CD1c-positive myeloid dendritic cell (primary cell): Measurements from ENCODE around the gene TRMT1.
A peak's percentile ranks its signal among the peaks of the same experiment; 100 is the strongest.

Source experiments
- DNase-seq: peaks from one replicate; pipeline ENCODE4 v3.0.0-alpha.2; 2016; ENCODE audit errors: extremely low spot score

The TRMT1 gene

GRCh38 chr19:13070425-13071140 is 46.0 kb downstream of the TRMT1 start:
- no peak for DNase-seq

DNA sequence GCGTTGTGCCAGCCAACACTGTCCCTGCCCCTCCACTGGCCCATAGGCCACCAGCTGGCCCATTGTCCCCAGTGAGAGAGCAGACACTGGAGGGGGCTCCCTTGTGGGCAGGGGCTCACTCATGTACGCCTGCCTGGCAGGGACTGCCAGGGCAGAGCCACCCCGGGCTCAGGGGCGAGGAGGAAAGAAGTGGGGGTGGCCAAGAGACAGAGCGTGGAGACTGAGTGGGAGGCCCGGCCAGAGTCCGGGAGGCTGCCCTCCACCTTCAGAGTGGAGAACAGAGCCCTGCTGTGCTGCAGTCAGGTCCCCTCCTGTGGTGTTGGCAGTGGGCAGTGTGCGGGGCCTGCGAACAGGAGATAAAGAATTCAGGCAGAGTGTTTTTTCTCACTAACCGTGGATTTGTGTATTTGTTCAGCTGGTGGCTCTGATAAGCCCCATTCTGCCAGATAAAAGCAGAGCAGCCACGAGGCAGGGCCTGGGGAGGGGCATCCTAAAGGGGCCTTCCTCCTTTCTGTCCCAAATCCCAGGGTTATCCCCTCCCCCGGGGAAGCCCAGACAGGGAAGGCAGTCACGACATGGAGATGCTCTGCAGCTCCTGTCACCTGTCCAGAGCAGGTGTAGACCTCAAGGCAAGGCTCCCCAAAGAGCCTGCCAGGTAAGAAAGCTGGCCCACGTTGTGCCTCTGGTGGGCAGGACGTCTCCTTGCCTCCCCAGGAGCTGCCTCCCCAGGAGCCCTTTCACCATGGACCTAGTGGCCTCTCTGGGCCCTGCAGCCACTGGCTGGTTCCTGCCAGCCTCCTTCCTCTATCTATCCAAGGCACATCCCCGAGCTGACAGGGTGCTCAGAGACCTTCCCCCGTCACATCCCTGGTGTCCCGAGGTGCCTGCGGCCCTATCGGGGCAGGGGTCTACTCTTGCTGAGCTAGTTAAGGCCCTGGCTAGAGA is 46.9 kb downstream of the TRMT1 start:
- no peak for DNase-seq

DNA sequence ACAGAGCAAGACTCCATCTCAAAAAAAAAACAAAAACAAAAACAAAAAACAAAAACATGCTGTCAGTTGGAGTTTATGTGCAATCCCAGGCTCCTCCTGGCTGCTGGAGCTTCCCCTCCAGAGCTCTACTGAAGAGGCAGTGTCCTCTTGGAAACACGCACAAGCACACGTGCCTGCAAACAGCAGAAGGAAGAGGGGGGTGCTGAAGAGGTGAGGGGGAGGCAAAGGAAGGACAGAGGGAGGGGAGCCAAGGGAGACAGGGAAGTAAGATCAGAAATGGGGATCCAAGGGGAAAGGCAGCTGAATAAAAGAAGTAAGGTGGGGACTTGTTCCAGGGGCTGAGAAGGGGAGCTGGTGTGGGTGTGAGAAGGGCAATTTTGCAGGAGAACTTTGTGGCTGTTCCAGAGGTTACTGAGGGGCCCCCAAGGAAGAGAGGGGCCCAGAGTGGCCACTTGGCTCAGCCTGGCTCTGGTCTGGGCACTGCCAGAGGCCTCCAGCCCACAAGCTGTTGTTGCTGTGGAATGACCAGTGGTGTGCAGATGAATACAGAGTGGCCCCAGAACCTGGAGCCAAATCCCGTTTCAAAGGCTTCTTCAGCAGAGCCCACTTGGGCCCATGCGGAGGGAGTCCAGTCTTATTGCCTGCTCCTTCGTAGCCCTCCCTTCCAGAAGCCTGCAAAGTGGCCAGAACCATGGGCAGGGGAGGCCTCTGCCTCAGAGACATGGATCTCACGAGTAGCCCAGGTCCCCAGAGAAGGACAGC is 48.3 kb downstream of the TRMT1 start:
- DNase-seq = no peak

- no peak for DNase-seq
These were observed 49.4 kb downstream of the TRMT1 start for GRCh38 chr19:13066933-13067807.

- DNase-seq = no peak
These were observed 50.3 kb downstream of the TRMT1 start for GRCh38 chr19:13066226-13066625.

- no peak for DNase-seq
These were observed 52.4 kb downstream of the TRMT1 start for GRCh38 chr19:13064092-13064489.

- DNase-seq = no peak
These were observed 53.0 kb downstream of the TRMT1 start for GRCh38 chr19:13063461-13064091.

DNA sequence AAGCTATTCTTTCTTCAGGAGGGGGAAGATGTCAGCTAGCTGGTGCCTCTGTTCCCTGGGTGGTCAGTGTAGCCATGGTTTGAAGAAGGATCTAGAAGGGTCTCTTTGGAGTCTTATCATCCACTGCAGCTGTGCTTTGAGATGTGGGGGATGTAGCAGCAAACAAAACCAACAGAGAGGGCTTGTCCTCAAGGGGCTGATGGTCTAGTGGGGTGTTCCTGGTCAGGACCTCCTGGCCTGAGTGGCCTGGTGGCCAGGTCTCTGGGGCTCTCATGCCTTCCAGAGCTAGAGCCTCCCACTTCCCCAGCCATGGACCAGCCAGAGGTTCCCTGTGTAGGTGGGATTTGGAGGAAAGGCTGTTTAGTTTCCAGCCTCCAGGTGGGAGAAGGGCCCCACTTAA is 54.2 kb downstream of the TRMT1 start:
- DNase-seq = no peak

DNA sequence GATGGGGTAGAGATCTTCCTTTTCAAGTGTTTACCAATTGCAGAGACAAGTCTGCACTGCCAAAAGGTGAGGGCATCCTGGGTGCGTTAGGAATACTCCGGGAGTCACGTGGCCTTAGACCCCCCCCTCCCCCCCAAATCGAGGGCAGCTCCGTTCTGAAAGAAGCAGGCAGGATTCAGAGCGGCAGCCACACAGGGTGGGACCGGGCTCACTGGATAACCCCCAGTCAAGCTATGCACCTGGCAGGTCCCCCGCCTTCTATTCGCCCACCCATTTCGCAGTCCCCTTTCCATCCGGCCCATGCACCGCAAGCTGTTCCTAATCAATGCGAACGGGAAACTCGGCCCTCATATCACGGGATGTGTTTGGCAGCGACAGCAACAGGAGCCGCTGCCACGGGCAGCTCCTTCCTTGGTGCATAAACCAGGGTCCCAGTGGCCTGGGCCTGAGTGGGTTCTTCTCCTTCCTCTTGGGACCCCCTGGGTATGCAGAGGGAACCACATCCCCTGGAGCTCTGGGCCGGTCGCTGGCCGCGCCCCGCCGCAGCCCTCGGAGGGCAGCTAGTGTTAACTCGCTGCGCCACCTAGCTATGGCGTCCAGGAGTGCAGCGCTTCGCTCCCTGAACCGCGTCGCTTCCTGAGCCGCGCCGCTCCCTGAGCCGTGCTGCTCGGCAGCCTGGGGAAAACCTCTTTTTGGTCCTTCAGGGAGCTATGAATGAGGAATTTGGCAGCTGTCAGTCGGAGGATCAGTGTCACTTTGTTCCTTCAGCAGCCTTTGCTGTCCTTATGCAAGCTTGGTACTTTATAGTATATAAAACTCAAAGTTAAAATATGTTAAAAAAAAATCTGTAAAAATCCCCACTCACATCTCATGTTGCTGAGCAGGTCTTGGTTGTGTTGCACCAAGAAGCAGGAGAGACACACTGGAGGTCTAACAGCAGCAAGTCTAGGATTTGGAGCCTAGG is 55.3 kb downstream of the TRMT1 start:
- DNase-seq = peak; percentile 85

- no peak for DNase-seq
These were observed 56.1 kb downstream of the TRMT1 start for GRCh38 chr19:13060233-13060963.

DNA sequence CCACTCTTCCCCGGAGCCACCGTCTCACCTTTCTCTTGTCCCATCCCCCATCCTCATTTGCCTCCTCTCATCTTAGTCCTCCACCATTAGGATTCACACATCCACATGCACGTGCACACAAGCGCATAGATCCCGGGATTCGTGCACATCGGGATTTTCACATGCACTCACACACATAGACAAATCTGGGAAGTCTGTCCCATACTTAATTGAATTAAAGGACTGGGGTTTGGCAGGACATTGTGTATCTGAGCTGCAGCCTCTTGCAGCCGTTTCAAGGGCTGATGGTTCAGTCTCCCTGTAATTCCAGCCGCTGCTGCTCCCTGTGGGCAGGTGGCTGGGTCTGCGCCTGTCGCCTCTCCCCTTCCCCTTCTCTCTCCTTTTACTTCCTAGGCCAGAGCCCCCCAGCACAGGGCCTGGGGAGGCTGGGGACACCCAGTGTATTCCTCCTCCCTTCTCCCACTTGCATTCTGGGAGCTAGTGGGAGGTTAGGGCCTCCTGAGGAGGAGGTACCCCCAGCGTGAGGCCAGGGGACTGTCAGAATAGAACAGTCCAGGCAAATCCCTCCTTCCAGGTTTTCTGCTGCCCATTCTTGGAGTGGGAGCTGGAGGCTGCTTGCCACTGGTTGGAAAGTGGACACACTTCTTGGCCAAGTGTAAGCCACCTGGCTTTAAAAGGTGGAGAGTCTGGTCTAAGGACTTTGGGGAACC is 57.4 kb downstream of the TRMT1 start:
- DNase-seq = no peak

- DNase-seq = no peak
These were observed 58.8 kb downstream of the TRMT1 start for GRCh38 chr19:13057744-13058143.

- DNase-seq = no peak
These were observed 59.4 kb downstream of the TRMT1 start for GRCh38 chr19:13057147-13057572.

- no peak for DNase-seq
These were observed 60.4 kb downstream of the TRMT1 start for GRCh38 chr19:13056052-13056660.

DNA sequence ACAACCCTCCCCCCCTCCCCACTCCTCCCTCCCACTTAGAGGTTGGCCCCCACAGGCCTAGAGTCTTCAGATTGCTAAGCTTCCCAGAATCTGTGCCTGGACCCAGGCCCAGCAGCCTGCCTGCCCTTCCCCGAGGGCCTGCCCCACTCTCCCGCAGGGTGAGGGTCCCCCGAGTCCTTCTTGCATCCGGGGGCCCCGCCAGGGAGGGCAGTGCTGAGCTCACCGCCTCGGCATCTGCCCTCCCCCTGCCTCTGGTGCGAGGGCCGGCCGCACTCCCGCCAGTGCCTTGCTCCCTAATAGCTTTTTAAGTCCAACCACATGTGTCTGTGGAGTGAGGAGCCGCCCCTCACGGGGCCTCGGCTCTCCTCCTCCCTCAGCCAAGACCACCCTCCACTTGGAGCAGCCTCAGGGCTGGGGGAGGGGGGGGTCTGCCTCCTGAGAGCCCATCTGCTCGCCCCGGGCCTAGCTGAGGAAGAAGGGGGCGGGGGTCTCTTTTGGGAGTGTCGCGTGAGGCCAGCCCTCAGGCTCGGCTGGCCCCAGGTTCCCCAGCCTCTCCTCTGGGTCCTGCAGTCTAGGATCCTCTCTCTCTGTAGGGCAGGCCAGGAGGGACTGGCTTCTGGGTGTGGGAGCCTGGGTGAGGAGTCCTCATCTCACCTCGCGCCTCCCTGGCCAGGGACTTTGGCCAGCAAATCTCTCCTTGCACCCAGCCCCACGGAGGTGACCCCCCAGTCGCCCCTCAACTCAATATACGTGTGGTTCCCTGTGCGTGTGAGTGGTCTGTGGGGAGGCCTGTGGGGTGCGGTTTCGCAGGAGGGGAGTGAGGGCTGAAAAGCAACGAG is 61.1 kb downstream of the TRMT1 start:
- no peak for DNase-seq
